Liver (tissue), 9 donors: ENCODE measurements around the gene GMDS. TPM values are rescaled to one million over a fixed set of nuclear protein-coding genes. Genes with fewer than 3 reads are reported as not detected.

ENCODE experiments used
- DNase-seq: peaks from one replicate; pipeline ENCODE4 v3.0.0-alpha.2; 2017; ENCODE audit warnings: low spot score
- H3K27ac ChIP-seq, 2 donors: one replicate each; pipeline ENCODE4 v1.7.0; 2013; ENCODE audit warnings: inconsistent platforms in 2 of 2, low read length in 2 of 2, control low read depth in 1 of 2, low read depth in 1 of 2, mild to moderate bottlenecking in 1 of 2
- H3K27me3 ChIP-seq, 4 donors: one replicate each; pipeline versions ENCODE4 v1.6.1 to v1.7.0; 2013; ENCODE audit warnings: low read length in 3 of 4, inconsistent platforms in 1 of 4, mild to moderate bottlenecking in 1 of 4, moderate library complexity in 1 of 4; ENCODE audit not compliant: control insufficient read depth in 4 of 4, insufficient read depth in 4 of 4
- H3K36me3 ChIP-seq, 4 donors: one replicate each; pipeline versions ENCODE4 v1.6.1 to v1.7.0; 2013; ENCODE audit warnings: low read length in 3 of 4, mild to moderate bottlenecking in 3 of 4, low read depth in 1 of 4, moderate library complexity in 1 of 4; ENCODE audit not compliant: control insufficient read depth in 4 of 4, insufficient read depth in 3 of 4
- H3K4me1 ChIP-seq, 4 donors: one replicate each; pipeline versions ENCODE4 v1.6.1 to v1.7.0; 2013; ENCODE audit warnings: low read length in 3 of 4, mild to moderate bottlenecking in 3 of 4, moderate library complexity in 1 of 4; ENCODE audit not compliant: control insufficient read depth in 4 of 4, insufficient read depth in 4 of 4
- H3K4me3 ChIP-seq, 3 donors: one replicate each; pipeline versions ENCODE4 v1.6.1 to v1.7.0; 2013; ENCODE audit warnings: low read length in 3 of 3, control low read depth in 1 of 3, low read depth in 1 of 3, mild to moderate bottlenecking in 1 of 3
- H3K9ac ChIP-seq, 2 donors: one replicate each; pipeline ENCODE4 v1.7.0; 2013; ENCODE audit warnings: low read length in 2 of 2, mild to moderate bottlenecking in 2 of 2, moderate library complexity in 2 of 2, control low read depth in 1 of 2, low read depth in 1 of 2
- H3K9me3 ChIP-seq, 4 donors: one replicate each; pipeline versions ENCODE4 v1.6.1 to v1.7.0; 2013; ENCODE audit warnings: low read length in 3 of 4; ENCODE audit not compliant: control insufficient read depth in 4 of 4
- EGR1 ChIP-seq, 2 donors: IDR thresholded peaks; 2 replicates each; pipeline ENCODE4 v1.6.1; 2016 to 2018; ENCODE audit warnings: antibody characterized with exemption in 2 of 2, low read depth in 2 of 2
- FOXA1 ChIP-seq: IDR thresholded peaks from 2 replicates; pipeline ENCODE4 v1.6.1; 2016; ENCODE audit warnings: antibody characterized with exemption
- FOXA2 ChIP-seq: IDR thresholded peaks from 2 replicates; pipeline ENCODE4 v1.6.1; 2016; ENCODE audit warnings: antibody characterized with exemption
- GABPA ChIP-seq, 2 donors: IDR thresholded peaks in 1 of 2; conservative IDR thresholded peaks in 1 of 2; 2 replicates each; pipeline ENCODE4 v1.6.1; 2016; ENCODE audit warnings: antibody characterized with exemption in 2 of 2, mild to moderate bottlenecking in 1 of 2, moderate library complexity in 1 of 2
- HNF4A ChIP-seq, 2 donors: conservative IDR thresholded peaks; 2 replicates each; pipeline ENCODE4 v1.6.1; 2016; ENCODE audit warnings: antibody characterized with exemption in 2 of 2, mild to moderate bottlenecking in 2 of 2
- HNF4G ChIP-seq: IDR thresholded peaks from 2 replicates; pipeline ENCODE4 v1.6.1; 2016; ENCODE audit warnings: antibody characterized with exemption
- JUND ChIP-seq, 2 donors: IDR thresholded peaks; 2 replicates each; pipeline ENCODE4 v1.6.1; 2016; ENCODE audit warnings: antibody characterized with exemption in 2 of 2
- NR2F2 ChIP-seq: IDR thresholded peaks from 2 replicates; pipeline ENCODE4 v1.6.1; 2016; ENCODE audit warnings: antibody characterized with exemption
- RAD21 ChIP-seq, 2 donors: IDR thresholded peaks; 2 replicates each; pipeline ENCODE4 v1.6.1; 2016; ENCODE audit warnings: antibody characterized with exemption in 2 of 2, mild to moderate bottlenecking in 2 of 2
- RXRA ChIP-seq, 2 donors: IDR thresholded peaks; 2 replicates each; pipeline ENCODE4 v1.6.1; 2017 to 2018; ENCODE audit warnings: antibody characterized with exemption in 2 of 2, mild to moderate bottlenecking in 1 of 2
- SP1 ChIP-seq: IDR thresholded peaks from 2 replicates; pipeline ENCODE4 v1.6.1; 2018; ENCODE audit warnings: antibody characterized with exemption, mild to moderate bottlenecking
- TAF1 ChIP-seq: conservative IDR thresholded peaks from 2 replicates; pipeline ENCODE4 v1.6.1; 2016; ENCODE audit warnings: antibody characterized with exemption, mild to moderate bottlenecking
- YY1 ChIP-seq: IDR thresholded peaks from 2 replicates; pipeline ENCODE4 v1.6.1; 2016; ENCODE audit warnings: antibody characterized with exemption, mild to moderate bottlenecking
- WGBS: extraction: QIAGEN DNeasy Blood & Tissue Kit; methylation state at CpG from one replicate; pipeline ENCODE4 v1.1.7; 2013; 5-methylcytosine and 5-hydroxymethylcytosine counted together
- polyA plus RNA-seq, 2 donors: library from polyadenylated mRNA; stranded (reverse) in 1 of 2; unstranded in 1 of 2; fragments of 200-250 nt in 1 of 2; fragments of >200 nt in 1 of 2; fragmentation: Nextera tagmentation in 1 of 2; extraction: Ambion mirVana in 1 of 2; gene quantifications; one replicate each; pipeline versions ENCODE4 v1.2.1 to v1.2.3, GENCODE V29; 2013 to 2015
- total RNA-seq, 2 donors: library from RNA; depleted of rRNA; stranded (reverse); fragments of >200 nt; gene quantifications; one replicate each; pipeline ENCODE4 v1.2.3, GENCODE V29; 2014
- TF ChIP-seq, protein P1 (sequence below): IDR thresholded peaks from 2 replicates; pipeline ENCODE4 v1.6.1; 2016; ENCODE audit warnings: antibody characterized with exemption
- TF ChIP-seq, protein P2 (sequence below): IDR thresholded peaks from 2 replicates; pipeline ENCODE4 v1.6.1; 2016; ENCODE audit warnings: antibody characterized with exemption
- TF ChIP-seq, protein P3 (sequence below): IDR thresholded peaks from 2 replicates; pipeline ENCODE4 v1.6.1; 2016; ENCODE audit warnings: antibody characterized with exemption
- TF ChIP-seq, protein P4 (sequence below): fragments of 150-350 bp; IDR thresholded peaks from 2 replicates; pipeline ENCODE4 v1.5.1; 2017; ENCODE audit warnings: improper control_type of control experiment, low read depth, low read length; ENCODE audit not compliant: missing input control
- TF ChIP-seq, protein P5 (sequence below): IDR thresholded peaks from 2 replicates; pipeline ENCODE4 v1.6.1; 2016; ENCODE audit warnings: antibody characterized with exemption, mild to moderate bottlenecking
- donor health status: healthy.
- donor health status: healthy.
- donor health status: healthy.
- donor health status: healthy.
- donor health status: healthy.

Gene GMDS
- total and polyA plus RNA-seq, 4 donors: 3.5 to 15.6 (median 13.0) TPM

DNA sequence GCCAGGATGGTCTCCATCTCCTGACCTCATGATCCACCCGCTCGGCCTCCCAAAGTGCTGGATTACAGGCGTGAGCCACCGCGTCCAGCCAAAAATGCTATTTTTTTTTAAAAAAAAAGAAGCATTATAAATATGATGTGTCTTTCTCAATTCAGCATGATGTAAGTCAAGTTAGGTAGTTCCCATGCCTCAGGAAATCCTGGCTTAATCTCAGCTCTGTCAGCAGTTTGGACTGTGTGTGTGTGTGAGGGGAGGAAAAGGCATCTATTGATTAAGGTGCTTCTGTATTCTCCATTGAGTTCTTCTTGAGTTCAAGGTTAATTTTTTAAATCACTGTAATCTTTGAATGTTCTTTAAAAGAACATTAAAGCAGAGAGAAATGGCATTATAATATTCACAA lies 51.5 kb downstream of the GMDS start:
- WGBS: 89% methylated on average over 5 of the region's 5 CpGs
- TF ChIP-seq, protein P1, sequence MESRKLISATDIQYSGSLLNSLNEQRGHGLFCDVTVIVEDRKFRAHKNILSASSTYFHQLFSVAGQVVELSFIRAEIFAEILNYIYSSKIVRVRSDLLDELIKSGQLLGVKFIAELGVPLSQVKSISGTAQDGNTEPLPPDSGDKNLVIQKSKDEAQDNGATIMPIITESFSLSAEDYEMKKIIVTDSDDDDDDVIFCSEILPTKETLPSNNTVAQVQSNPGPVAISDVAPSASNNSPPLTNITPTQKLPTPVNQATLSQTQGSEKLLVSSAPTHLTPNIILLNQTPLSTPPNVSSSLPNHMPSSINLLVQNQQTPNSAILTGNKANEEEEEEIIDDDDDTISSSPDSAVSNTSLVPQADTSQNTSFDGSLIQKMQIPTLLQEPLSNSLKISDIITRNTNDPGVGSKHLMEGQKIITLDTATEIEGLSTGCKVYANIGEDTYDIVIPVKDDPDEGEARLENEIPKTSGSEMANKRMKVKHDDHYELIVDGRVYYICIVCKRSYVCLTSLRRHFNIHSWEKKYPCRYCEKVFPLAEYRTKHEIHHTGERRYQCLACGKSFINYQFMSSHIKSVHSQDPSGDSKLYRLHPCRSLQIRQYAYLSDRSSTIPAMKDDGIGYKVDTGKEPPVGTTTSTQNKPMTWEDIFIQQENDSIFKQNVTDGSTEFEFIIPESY: no peak
- TF ChIP-seq EGR1 (IDR thresholded peaks at IDR 0.05; ENCODE audit: low read depth in 2 of 2): no peak
- no peak for TF ChIP-seq FOXA1
- no peak for TF ChIP-seq TAF1
- TF ChIP-seq, protein P2, sequence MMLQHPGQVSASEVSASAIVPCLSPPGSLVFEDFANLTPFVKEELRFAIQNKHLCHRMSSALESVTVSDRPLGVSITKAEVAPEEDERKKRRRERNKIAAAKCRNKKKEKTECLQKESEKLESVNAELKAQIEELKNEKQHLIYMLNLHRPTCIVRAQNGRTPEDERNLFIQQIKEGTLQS: no peak
- no peak for TF ChIP-seq FOXA2
- TF ChIP-seq JUND (IDR thresholded peaks at IDR 0.05): no peak
- TF ChIP-seq SP1: no peak
- no peak for TF ChIP-seq HNF4A (conservative IDR thresholded peaks at IDR 0.05)
- TF ChIP-seq HNF4G: no peak
- TF ChIP-seq GABPA (IDR thresholded peaks at IDR 0.05 in 1 of 2, conservative IDR thresholded peaks at IDR 0.05 in 1 of 2): no peak
- TF ChIP-seq NR2F2: no peak
- TF ChIP-seq, protein P3, sequence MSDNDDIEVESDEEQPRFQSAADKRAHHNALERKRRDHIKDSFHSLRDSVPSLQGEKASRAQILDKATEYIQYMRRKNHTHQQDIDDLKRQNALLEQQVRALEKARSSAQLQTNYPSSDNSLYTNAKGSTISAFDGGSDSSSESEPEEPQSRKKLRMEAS: no peak
- no peak for TF ChIP-seq YY1
- TF ChIP-seq, protein P4, sequence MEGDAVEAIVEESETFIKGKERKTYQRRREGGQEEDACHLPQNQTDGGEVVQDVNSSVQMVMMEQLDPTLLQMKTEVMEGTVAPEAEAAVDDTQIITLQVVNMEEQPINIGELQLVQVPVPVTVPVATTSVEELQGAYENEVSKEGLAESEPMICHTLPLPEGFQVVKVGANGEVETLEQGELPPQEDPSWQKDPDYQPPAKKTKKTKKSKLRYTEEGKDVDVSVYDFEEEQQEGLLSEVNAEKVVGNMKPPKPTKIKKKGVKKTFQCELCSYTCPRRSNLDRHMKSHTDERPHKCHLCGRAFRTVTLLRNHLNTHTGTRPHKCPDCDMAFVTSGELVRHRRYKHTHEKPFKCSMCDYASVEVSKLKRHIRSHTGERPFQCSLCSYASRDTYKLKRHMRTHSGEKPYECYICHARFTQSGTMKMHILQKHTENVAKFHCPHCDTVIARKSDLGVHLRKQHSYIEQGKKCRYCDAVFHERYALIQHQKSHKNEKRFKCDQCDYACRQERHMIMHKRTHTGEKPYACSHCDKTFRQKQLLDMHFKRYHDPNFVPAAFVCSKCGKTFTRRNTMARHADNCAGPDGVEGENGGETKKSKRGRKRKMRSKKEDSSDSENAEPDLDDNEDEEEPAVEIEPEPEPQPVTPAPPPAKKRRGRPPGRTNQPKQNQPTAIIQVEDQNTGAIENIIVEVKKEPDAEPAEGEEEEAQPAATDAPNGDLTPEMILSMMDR: no peak
- TF ChIP-seq, protein P5, sequence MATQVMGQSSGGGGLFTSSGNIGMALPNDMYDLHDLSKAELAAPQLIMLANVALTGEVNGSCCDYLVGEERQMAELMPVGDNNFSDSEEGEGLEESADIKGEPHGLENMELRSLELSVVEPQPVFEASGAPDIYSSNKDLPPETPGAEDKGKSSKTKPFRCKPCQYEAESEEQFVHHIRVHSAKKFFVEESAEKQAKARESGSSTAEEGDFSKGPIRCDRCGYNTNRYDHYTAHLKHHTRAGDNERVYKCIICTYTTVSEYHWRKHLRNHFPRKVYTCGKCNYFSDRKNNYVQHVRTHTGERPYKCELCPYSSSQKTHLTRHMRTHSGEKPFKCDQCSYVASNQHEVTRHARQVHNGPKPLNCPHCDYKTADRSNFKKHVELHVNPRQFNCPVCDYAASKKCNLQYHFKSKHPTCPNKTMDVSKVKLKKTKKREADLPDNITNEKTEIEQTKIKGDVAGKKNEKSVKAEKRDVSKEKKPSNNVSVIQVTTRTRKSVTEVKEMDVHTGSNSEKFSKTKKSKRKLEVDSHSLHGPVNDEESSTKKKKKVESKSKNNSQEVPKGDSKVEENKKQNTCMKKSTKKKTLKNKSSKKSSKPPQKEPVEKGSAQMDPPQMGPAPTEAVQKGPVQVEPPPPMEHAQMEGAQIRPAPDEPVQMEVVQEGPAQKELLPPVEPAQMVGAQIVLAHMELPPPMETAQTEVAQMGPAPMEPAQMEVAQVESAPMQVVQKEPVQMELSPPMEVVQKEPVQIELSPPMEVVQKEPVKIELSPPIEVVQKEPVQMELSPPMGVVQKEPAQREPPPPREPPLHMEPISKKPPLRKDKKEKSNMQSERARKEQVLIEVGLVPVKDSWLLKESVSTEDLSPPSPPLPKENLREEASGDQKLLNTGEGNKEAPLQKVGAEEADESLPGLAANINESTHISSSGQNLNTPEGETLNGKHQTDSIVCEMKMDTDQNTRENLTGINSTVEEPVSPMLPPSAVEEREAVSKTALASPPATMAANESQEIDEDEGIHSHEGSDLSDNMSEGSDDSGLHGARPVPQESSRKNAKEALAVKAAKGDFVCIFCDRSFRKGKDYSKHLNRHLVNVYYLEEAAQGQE: no peak
- no peak for TF ChIP-seq RXRA (IDR thresholded peaks at IDR 0.05)
- TF ChIP-seq RAD21 (IDR thresholded peaks at IDR 0.05): no peak
- DNase-seq: no peak
- no peaks in the 10 kb centered on the region for H3K27me3 ChIP-seq
- no peak overlapping the region for H3K4me3 ChIP-seq
- no peaks in the 10 kb centered on the region for H3K9me3 ChIP-seq
- no peaks in the 10 kb centered on the region for H3K4me1 ChIP-seq
- H3K9ac ChIP-seq: no peak overlapping the region
- no peaks in the 10 kb centered on the region for H3K36me3 ChIP-seq
- no peak overlapping the region for H3K27ac ChIP-seq
